HepG2 (cell line): Measurements from ENCODE around the gene PEMT. TPM values are rescaled to one million over a fixed set of nuclear protein-coding genes. Genes with fewer than 3 reads are reported as not detected.
A peak's percentile ranks its signal among the peaks of the same experiment; 100 is the strongest.

ENCODE experiments used
- HDAC1 ChIP-seq: sonication (generic); formaldehyde crosslinking; IDR thresholded peaks from 2 replicates; pipeline ENCODE4 v1.5.1; 2020; ENCODE audit warnings: mild to moderate bottlenecking, missing genetic modification reagents
- IRF2 ChIP-seq: IDR thresholded peaks from 2 replicates; pipeline ENCODE4 v1.6.1; 2018; ENCODE audit warnings: missing genetic modification reagents, missing compliant biosample characterization
- NCOA2 ChIP-seq: sonication (generic); formaldehyde crosslinking; IDR thresholded peaks from 2 replicates; pipeline ENCODE4 v1.8.0; 2022; ENCODE audit warnings: inconsistent platforms
- NR2F6 ChIP-seq, 2 experiments: IDR thresholded peaks; 2 replicates each; pipeline ENCODE4 v1.6.1; 2016; ENCODE audit warnings: antibody characterized with exemption in 1 of 2, mild to moderate bottlenecking in 1 of 2
- PATZ1 ChIP-seq: sonication (generic); formaldehyde crosslinking; IDR thresholded peaks from 2 replicates; pipeline ENCODE4 v1.4.0; 2020; ENCODE audit warnings: missing genetic modification reagents
- PAWR ChIP-seq: sonication (generic); formaldehyde crosslinking; IDR thresholded peaks from 2 replicates; pipeline ENCODE4 v1.4.0; 2020; ENCODE audit warnings: missing genetic modification reagents, mild to moderate bottlenecking, borderline replicate concordance
- SIX4 ChIP-seq: sonication (generic); formaldehyde crosslinking; IDR thresholded peaks from 2 replicates; pipeline ENCODE4 v1.4.0; 2020; ENCODE audit warnings: missing genetic modification reagents
- THAP9 ChIP-seq: sonication (generic); formaldehyde crosslinking; IDR thresholded peaks from 2 replicates; pipeline ENCODE4; 2020; ENCODE audit warnings: missing genetic modification reagents, mild to moderate bottlenecking, borderline replicate concordance
- ZBED4 ChIP-seq: sonication (generic); formaldehyde crosslinking; IDR thresholded peaks from 2 replicates; pipeline ENCODE4 v1.4.0; 2020; ENCODE audit warnings: missing genetic modification reagents, borderline replicate concordance
- ZBTB7B ChIP-seq: sonication (generic); formaldehyde crosslinking; IDR thresholded peaks from 2 replicates; pipeline ENCODE4 v1.4.0; 2020; ENCODE audit warnings: missing genetic modification reagents
- ZKSCAN1 ChIP-seq: fragments of 150-350 bp; IDR thresholded peaks from 2 replicates; pipeline ENCODE4 v1.6.1; 2014; ENCODE audit warnings: low read length
- ZNF597 ChIP-seq: sonication (generic); formaldehyde crosslinking; IDR thresholded peaks from 2 replicates; pipeline ENCODE4 v1.5.0; 2020; ENCODE audit warnings: missing genetic modification reagents
- ZNF605 ChIP-seq: sonication (generic); formaldehyde crosslinking; IDR thresholded peaks from 2 replicates; pipeline ENCODE4 v1.8.0; 2022; ENCODE audit warnings: mild to moderate bottlenecking, missing genetic modification reagents
- ZNF7 ChIP-seq: IDR thresholded peaks from 2 replicates; pipeline ENCODE4 v1.6.1; 2016; ENCODE audit warnings: missing biosample characterization, missing genetic modification reagents
- ZSCAN30 ChIP-seq: sonication (generic); formaldehyde crosslinking; IDR thresholded peaks from 2 replicates; pipeline ENCODE4 v1.5.0; 2020; ENCODE audit warnings: mild to moderate bottlenecking, missing genetic modification reagents
- polyA plus RNA-seq, 8 experiments: library from polyadenylated mRNA; depleted of rRNA in 3 of 8; stranded (reverse) in 7 of 8; unstranded in 1 of 8; fragments of >200 nt; fragmentation: Illumina TruSeq in 4 of 8; extraction: Trizol in 4 of 8; gene quantifications; 2 replicates each; pipeline versions ENCODE4 v1.2.1 to v1.2.3, GENCODE V29; 2011 to 2016; ENCODE audit warnings: low read depth in 4 of 8, missing spikeins in 1 of 8, mixed read lengths in 1 of 8; ENCODE audit not compliant: insufficient read depth in 1 of 8
- total RNA-seq, 5 experiments: library from RNA; depleted of rRNA; stranded (reverse); fragments of >200 nt; fragmentation: Illumina TruSeq; extraction: Trizol; gene quantifications; 2 replicates each; pipeline ENCODE4 v1.2.3, GENCODE V29; 2016; ENCODE audit warnings: low read depth in 1 of 5
- TF ChIP-seq, protein P1 (sequence below): sonication (generic); formaldehyde crosslinking; IDR thresholded peaks from 2 replicates; pipeline ENCODE4 v1.4.0; 2020; ENCODE audit warnings: mild to moderate bottlenecking, missing genetic modification reagents

Gene PEMT
- total and polyA plus RNA-seq, 2 of the 13 experiments (the other 11 are each of a cell fraction or from before 2014, with no cell fraction given): 31.7 to 43.6 TPM

GRCh38 chr17:17496189-17497064, 95.1 kb downstream of the PEMT start, which contains the start of gene RASD1 (continued):
- TF ChIP-seq THAP9 (CRISPR knock-in tag) (no peak), ZBED4 (CRISPR knock-in tag) (peak; percentile 49; the same call in 1 of the 2 replicates), ZKSCAN1 (no peak), ZBTB7B (CRISPR knock-in tag) (no peak), SIX4 (no peak), PAWR (CRISPR knock-in tag) (no peak), IRF2 (CRISPR knock-in tag) (no peak; the same call in 1 of the 2 replicates), ZNF597 (no peak), NCOA2 (CRISPR knock-in tag) (no peak), ZNF7 (no peak), PATZ1 (CRISPR knock-in tag) (peak; percentile 83), ZSCAN30 (CRISPR knock-in tag) (peak; percentile 57; the same call in 1 of the 2 replicates), HDAC1 (no peak), NR2F6 (IDR thresholded peaks at IDR 0.05) (no peak), NR2F6 (CRISPR knock-in tag; IDR thresholded peaks at IDR 0.05) (no peak), ZNF605 (peak; percentile 55; the same call in 1 of the 2 replicates)
- TF ChIP-seq, protein P1, sequence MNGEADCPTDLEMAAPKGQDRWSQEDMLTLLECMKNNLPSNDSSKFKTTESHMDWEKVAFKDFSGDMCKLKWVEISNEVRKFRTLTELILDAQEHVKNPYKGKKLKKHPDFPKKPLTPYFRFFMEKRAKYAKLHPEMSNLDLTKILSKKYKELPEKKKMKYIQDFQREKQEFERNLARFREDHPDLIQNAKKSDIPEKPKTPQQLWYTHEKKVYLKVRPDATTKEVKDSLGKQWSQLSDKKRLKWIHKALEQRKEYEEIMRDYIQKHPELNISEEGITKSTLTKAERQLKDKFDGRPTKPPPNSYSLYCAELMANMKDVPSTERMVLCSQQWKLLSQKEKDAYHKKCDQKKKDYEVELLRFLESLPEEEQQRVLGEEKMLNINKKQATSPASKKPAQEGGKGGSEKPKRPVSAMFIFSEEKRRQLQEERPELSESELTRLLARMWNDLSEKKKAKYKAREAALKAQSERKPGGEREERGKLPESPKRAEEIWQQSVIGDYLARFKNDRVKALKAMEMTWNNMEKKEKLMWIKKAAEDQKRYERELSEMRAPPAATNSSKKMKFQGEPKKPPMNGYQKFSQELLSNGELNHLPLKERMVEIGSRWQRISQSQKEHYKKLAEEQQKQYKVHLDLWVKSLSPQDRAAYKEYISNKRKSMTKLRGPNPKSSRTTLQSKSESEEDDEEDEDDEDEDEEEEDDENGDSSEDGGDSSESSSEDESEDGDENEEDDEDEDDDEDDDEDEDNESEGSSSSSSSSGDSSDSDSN (CRISPR knock-in tag): peak; percentile 64; the same call in 1 of the 2 replicates
